Skeletal muscle cell (primary cell): ENCODE results near the gene CCL7.

ENCODE experiments used
- DNase-seq: peaks from one replicate; pipeline ENCODE4 v3.0.0-alpha.2; 2010; ENCODE audit warnings: low read depth
- H3K4me3 ChIP-seq: 2 replicates; pipeline ENCODE4 v1.5.1; 2011; ENCODE audit warnings: low read depth, mild to moderate bottlenecking, control low read depth, low read length, moderate library complexity

Gene CCL7

DNA sequence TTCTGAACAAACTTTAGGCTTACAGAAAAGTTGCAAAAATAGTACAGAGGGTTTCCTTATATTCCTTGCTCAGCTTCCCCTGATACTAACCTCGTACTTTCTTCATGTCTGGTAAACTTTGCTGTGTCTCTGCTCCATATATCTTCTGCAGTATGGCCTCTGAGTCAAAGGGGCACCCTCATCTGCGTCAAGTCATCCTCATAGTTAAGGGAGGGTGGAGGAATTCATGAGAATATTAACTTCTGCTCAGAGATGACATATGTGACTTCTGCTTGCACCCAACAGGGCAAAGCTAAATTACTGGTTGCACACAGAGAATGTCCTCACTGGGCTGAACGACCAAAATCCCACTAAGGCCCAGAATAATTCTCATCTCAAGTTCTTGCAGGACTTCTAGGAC is 4.3 kb upstream of the CCL7 start:
- no peak for DNase-seq
- H3K4me3 ChIP-seq, result no peak overlapping the region

DNA sequence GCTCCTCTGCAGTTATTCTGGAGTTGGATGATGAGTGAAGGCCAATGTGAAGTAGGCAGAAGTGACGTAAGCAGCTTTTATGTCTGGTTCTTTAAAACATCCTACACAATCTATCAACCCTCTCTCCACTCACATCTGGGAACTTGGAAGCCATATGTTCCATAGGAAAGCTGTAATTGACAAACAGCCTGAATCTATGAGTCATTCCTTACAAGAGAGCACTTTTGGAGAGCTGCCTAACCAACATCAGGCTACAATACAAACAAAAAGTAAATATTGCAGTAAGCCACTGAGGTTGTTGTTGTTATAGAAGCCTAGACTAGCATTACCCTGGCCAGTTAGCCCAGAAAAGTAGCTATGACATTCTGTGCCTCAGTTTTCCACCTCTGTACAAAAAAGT is 5.9 kb downstream of the CCL7 start:
- DNase-seq, result peak; percentile 88
- H3K4me3 ChIP-seq, result no peak overlapping the region

DNA sequence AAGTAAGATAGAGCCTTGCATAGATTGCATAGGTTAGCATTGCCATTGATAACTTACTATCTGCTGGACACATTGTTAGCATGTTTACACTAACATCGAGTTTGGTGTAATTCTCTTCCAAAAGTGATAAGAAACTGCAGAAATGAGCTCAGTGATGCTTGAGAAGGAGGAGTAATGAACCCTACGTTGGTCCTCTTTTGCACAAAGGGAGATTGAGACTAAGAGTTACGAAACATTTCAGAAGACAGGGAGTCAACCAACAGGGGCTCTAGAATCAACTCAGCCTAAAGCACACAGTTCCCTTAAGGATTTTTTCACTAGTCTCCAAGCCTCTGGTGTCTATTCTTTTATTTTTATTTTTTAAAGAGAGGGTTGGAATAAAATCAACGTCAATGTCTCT is 6.8 kb downstream of the CCL7 start:
- DNase-seq, result no peak
- H3K4me3 ChIP-seq, result no peak overlapping the region

DNA sequence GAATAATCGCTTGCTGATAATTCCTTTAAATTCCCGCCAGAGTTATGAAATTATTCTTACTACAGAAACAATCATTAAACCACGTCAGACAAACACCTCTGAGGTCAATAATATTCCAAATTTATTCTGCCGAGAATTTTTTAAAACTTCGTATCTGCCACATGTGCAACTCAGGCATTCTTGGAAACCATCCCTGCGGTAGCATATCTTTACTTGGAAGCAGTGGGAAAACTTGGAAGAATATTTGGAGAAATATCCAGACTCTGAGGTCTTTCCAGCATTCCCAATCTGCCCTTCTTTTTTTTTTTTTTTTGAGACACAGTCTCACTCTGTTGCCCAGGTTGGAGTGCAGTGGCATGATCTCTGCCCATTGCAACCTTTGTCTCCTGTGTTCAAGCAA is 13.6 kb downstream of the CCL7 start:
- H3K4me3 ChIP-seq, result no peak overlapping the region
- DNase-seq, result no peak

DNA sequence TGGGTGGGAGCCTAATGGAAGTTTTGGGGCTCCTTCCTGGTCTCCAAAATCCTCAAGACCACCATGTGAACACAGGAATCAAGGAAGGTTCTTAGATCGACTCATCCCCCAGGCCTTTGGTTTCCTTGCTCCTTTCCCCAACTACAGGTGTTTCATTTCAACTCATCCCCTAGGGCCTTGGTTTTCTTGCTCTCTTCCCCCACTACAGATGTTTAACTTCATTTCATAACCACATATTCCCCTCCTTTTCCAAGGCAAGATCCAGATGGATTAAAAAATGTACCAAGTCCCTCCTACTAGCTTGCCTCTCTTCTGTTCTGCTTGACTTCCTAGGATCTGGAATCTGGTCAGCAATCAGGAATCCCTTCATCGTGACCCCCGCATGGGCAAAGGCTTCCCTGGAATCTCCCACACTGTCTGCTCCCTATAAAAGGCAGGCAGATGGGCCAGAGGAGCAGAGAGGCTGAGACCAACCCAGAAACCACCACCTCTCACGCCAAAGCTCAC is 15.3 kb downstream of the CCL7 start, which contains the start of gene CCL11:
CCL11 (plus strand) TSS at position 457 of the 507 bp plus-strand sequence. CDS start 67 bp downstream, outside the sequence.
- DNase-seq, result no peak

DNA sequence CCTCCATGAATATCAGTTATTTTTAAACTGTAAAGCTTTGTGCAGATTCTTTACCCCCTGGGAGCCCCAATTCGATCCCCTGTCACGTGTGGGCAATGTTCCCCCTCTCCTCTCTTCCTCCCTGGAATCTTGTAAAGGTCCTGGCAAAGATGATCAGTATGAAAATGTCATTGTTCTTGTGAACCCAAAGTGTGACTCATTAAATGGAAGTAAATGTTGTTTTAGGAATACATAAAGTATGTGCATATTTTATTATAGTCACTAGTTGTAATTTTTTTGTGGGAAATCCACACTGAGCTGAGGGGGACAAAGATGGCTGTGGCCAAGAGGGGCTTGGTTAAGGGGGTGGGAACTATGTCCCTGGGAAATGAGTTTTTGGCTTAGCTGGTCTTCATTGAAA is 17.9 kb downstream of the CCL7 start:
- DNase-seq, result no peak
- H3K4me3 ChIP-seq, result no peak overlapping the region

More for the DNA sequence above, 15.3 kb downstream of the CCL7 start, which contains the start of gene CCL11:
- no peak within 1 kb of the TSS for H3K4me3 ChIP-seq

DNA sequence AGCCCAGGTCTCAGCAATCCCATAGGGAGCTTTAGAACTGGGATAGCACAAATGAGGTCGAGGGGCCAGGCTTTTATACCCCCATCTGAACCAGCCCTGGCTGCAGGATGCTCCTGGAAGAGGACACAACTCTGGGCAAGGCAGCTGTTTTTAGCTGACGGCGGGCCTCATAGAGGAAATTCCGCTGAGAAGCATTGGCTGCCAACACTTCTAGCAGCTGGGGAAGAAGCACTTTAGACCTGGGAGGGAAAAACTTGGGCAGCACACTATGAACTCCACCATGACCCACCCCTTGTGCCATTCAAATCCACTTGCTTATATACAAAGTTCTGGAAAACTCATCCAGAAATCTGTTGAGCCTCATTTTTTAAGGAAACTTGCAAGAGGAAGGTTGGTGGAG is 20.6 kb downstream of the CCL7 start:
- no peak overlapping the region for H3K4me3 ChIP-seq
- no peak for DNase-seq

DNA sequence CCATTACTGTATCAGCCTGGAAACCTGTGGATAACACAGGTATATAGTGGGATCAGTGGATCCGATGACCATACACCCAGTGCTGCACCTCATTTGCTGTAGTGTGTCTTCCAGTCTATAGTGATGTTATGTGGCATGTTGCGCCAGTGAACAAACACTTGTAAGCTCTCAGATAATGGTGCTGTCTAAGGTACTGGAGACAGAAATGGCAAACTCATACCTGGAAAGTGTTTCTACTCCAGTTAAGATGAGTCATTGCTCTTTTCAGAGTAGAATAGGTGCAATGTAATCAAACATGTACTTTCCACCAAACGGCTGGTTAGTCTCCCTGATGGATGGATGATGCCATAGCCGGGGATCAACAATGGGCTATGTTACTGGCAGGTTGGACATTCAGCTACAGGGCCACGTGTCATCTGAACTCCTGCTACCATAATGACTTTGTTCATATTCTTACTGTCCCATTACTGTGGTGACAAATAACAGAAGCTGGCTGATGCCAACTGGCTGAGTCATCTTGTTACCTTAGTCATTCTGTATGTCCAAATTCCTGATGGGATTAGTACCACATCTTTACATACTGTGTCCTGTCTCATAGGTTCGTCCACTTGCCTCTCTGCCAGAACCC is 21.8 kb downstream of the CCL7 start:
- H3K4me3 ChIP-seq, result no peak overlapping the region
- DNase-seq, result no peak

DNA sequence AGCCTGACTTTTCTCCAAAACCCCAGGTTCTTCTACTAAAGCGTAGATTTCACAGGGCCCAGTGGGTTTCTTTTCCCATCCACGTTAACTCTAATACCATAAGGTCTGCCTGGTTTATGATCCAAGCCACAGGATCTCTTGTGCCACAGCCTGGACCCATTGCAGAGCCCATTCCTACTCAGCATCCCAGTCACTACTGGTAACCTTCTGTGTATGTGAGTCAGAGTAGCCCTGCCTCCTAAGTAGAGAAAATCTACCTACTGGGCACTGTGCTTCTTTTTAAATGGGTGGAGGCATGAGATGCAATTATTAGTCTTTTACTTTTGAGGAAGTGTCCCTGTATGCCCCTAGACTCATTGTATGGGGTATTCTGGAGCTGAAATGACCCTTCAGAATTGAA is 29.0 kb downstream of the CCL7 start:
- no peak overlapping the region for H3K4me3 ChIP-seq
- no peak for DNase-seq

DNA sequence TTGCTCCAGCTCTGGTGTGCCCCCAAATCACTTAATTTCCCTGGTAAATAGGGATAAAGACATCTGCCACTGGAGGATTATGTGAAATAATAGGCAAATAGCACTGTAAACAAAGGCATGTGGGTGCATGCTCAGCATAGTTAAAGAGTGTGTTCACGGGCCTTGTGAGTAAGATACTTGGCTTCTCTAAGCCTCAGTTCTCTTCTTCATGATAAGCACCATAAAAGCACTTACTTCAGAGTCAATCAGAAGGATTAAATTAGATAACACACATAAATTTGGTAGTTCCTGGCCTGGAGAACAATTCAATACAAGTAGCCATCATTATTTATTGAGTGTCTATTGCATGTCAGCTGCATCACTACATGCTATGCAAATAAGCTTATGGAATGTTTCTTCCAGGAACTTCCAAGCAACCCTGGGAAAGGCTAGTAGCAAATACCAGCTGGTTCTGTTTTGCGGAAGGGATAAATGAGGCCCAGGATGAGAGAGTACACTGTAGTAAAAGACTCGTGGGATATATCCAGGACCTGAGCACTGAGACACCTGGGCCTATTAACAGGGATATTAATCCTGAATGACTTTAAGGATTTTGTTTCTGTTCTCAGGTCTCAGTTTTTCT is 30.0 kb downstream of the CCL7 start:
- DNase-seq, result no peak
- no peak overlapping the region for H3K4me3 ChIP-seq

DNA sequence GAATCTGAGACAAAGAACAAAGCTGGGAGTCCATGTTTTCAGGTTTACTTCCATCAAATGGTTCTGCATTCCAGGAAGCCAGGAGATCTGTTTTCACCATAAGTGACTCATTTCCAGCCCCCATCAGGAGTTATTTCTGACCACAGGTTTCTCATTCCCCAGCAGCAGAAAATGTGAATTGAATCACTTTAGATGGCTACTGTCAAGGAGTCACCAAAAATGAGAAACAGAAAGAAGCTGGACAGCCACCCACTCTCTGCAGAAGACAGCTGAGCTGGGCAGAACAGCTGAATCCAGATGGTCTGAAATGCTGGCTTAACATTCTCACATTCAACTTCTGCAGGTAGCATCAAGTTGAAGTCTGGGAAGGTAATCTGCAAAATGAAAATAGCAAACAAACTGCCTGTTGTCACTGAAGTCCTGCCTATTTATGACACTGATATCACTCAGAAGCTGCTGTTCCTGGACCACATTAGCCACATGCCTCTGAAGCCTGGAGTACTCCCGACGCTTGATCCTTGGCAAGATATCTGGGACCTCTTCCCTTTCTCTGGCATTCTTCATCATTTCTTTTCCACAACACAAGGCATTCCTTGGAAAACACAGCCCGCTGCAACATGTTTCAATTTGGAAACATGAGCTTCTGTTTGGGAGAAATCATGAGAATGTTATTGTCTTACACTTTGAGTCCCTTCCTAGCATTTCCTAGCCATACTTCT is 30.8 kb downstream of the CCL7 start:
- DNase-seq, result peak; percentile 28
- H3K4me3 ChIP-seq, result no peak overlapping the region

DNA sequence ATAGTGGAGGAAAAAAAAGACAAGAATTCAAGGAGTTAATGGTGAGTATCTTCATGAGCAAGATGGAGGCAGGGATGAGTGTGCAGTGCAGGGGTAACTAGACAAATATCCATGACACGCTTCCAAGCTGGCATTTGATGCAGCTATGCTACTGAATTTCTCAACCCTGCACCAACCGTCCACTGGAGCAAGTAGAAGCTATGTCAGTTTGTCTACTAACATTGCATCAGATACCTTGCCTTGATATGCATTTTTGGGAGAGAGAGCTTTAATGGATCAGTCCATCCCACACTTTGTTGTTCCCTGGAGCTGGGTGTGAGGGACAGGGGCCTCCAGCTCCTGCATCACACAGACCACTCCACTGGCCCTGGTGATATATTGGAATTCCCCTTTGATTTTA is 32.0 kb downstream of the CCL7 start:
- H3K4me3 ChIP-seq, result no peak overlapping the region
- peak; percentile 4 for DNase-seq

DNA sequence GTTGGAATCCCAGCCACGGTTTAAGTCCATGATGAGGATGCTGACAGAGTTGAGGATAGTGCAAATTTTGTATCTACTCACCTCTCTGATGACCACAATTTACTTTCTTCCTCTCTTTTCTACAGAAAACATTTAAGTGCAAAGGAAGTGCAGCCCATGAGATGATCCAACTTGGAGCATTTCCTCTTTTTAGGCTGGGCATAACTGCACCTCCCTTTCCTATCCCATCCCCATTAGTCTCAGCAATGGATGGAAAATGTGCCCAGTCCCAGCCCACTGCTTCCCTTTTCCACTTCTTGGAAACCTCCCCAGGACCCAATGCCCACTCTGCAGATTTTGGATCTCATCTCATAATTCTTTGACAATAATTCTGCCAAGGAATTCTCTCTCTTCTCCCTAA is 32.6 kb downstream of the CCL7 start:
- no peak for DNase-seq
- no peak overlapping the region for H3K4me3 ChIP-seq

DNA sequence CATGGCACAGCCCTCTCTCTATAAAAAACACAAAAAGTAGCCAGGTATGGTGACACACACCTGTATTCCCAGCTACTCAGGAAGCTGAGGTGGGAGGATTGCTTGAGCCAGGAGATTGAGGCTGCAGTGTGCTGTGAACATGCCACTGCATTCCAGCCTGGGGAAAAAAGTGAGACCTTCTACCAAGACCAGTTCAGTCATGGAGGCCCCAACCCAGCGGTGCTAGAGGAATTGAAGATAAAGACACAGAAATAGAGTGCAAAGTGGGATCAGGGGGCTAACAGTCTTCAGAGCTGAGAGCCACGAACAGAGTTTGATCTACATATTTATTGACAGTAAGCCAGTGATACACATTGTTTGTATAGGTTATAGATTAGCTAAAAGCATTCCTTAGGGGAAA is 33.6 kb downstream of the CCL7 start:
- H3K4me3 ChIP-seq, result no peak overlapping the region
- DNase-seq, result no peak

DNA sequence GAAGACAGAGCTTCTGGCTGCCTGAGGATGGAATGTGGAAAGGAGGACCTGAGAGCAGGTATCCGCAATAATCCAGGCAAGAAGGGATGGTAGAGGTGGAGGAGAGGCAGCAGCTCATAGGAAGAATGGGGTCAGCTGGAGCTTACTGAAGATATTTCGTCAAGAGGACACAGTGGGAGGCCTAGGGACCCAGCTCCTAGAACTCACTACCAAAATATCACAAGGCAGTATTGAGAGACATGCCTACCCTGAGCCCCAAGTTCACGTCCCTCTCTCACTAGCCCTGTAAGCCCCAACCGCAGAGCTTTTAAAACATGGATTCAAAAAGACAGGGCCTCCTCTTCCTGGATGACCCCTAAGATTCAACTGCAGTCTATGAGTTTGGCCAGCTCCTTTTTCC is 35.0 kb downstream of the CCL7 start:
- H3K4me3 ChIP-seq, result no peak overlapping the region
- no peak for DNase-seq

DNA sequence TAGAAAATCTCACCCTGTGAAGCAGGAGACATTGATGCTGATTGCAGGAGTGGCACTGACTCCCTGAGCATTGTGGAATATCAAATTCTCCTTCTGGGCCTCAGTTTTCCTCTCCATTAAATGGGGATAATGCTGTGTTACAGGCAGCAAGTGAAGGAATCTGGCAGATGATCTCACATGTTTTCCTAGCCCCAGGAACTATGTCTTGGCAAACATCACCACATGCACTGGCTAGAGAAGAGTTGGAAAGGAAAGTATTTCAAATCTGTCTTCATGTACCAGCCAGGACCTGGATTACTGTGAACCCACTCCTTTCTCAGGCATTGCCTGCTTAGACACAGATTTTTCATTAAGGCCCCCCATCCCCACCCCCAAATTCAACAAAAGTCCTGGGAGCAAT is 35.6 kb downstream of the CCL7 start:
- no peak overlapping the region for H3K4me3 ChIP-seq
- no peak for DNase-seq

DNA sequence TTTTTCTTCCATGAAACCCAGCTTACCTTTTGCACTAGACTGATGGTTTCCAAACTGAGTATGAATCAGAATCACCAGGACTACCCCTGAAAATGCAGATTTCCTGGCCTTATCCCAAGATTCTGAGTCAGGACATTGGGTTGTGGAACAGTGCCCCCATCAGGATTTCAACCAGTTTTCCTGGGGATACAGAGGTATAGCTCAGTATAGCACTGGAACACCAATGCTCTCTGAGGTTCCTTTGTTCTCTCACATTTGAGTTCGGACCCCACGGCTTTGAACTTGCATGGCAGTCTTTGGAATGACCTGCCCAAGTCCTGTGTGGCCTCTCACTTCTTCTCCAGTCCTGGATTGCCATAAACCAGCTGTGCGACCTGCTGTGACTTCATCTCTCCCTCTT is 36.4 kb downstream of the CCL7 start:
- peak; percentile 24 for DNase-seq
- no peak overlapping the region for H3K4me3 ChIP-seq

DNA sequence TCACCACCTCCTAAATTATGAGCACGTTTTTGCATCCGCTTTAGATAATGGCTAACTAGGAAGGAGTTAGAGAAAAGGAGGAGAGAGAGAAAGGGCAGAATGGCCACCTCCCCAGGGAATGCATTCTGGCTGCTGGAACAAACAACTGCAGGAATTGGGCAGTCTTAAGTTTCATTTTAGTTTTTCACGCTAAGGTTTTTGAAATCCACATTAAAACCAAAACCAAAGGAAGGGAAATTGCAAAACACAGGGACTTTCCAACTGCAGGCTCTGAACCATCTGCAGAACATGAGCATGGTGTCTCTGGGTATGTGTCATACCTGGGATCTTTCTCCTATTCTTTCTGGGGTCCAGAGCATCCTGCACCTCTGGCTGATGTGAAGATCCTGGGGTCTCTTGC is 37.1 kb downstream of the CCL7 start:
- no peak overlapping the region for H3K4me3 ChIP-seq
- peak; percentile 25 for DNase-seq

DNA sequence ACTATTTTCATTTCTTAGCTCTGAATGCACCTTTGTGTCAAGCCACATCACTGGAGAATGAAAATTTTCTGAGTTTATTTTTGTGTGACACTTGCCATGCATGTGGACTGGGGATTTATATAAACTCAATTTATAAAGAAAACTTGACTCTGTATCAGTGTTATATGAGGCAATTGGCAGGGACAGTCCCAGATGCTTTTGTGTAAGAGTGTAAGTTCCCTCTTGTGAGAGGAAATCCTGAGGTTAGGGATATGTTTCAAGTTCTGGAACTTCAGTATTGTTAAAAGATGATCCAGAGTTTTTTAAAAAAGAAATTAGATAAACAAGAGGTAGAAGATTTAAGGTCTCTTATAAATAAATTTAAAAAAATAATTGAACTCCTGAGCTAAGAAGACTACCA is 38.4 kb downstream of the CCL7 start:
- no peak overlapping the region for H3K4me3 ChIP-seq
- no peak for DNase-seq

DNA sequence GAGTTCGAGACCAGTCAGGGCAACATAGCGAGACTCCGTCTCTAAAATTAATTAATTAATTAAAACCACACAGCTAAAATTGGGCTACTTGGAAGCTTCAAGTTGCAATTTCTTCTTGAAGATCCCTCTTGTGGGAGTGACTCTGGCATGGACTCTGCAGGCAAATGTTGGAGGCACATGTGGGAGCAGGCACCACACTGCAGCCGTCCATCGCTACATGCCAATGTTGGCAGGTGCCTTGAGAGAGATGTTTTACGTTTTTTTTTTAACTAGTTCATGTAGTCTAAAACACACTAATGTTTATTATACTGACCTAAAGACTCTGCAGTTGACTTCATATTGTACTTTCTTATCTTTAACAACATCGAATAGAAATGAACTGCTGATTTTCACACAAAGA is 41.3 kb downstream of the CCL7 start:
- no peak overlapping the region for H3K4me3 ChIP-seq
- no peak for DNase-seq

DNA sequence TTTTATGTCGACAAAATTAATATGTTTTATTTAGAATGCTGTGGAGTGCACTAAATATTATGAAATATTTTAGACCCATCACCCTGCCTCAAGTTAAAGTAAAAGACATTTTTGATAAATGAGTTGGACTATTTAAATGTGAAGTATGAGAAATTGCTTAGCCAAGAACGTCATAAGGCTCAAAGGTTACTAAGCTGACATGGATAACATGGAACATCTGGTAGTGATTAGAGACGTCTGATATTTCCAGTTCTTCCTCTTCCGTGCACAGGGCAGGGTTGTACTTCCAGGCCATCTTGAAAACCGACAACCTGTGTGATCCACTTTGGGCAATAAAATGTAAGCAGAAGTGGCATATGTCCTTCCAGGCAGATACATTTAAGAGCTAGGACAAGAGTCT is 42.1 kb downstream of the CCL7 start:
- DNase-seq, result peak; percentile 27
- no peak overlapping the region for H3K4me3 ChIP-seq
